Hematopoietic multipotent progenitor cell treated with erythropoietin and hydrocortisone succinate and interleukin-3 and kit ligand, for 8 days (in vitro differentiated cells): ENCODE data around the gene KIF1A.

ENCODE experiments used
- DNase-seq: peaks from one replicate; pipeline ENCODE4 v3.0.0-alpha.2; 2015

Gene KIF1A, protein sequence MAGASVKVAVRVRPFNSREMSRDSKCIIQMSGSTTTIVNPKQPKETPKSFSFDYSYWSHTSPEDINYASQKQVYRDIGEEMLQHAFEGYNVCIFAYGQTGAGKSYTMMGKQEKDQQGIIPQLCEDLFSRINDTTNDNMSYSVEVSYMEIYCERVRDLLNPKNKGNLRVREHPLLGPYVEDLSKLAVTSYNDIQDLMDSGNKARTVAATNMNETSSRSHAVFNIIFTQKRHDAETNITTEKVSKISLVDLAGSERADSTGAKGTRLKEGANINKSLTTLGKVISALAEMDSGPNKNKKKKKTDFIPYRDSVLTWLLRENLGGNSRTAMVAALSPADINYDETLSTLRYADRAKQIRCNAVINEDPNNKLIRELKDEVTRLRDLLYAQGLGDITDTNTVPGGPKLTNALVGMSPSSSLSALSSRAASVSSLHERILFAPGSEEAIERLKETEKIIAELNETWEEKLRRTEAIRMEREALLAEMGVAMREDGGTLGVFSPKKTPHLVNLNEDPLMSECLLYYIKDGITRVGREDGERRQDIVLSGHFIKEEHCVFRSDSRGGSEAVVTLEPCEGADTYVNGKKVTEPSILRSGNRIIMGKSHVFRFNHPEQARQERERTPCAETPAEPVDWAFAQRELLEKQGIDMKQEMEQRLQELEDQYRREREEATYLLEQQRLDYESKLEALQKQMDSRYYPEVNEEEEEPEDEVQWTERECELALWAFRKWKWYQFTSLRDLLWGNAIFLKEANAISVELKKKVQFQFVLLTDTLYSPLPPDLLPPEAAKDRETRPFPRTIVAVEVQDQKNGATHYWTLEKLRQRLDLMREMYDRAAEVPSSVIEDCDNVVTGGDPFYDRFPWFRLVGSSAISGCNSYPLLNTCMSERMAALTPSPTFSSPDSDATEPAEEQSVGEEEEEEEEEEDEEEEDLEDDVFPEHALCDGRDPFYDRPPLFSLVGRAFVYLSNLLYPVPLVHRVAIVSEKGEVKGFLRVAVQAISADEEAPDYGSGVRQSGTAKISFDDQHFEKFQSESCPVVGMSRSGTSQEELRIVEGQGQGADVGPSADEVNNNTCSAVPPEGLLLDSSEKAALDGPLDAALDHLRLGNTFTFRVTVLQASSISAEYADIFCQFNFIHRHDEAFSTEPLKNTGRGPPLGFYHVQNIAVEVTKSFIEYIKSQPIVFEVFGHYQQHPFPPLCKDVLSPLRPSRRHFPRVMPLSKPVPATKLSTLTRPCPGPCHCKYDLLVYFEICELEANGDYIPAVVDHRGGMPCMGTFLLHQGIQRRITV (N-terminal part only)

DNA sequence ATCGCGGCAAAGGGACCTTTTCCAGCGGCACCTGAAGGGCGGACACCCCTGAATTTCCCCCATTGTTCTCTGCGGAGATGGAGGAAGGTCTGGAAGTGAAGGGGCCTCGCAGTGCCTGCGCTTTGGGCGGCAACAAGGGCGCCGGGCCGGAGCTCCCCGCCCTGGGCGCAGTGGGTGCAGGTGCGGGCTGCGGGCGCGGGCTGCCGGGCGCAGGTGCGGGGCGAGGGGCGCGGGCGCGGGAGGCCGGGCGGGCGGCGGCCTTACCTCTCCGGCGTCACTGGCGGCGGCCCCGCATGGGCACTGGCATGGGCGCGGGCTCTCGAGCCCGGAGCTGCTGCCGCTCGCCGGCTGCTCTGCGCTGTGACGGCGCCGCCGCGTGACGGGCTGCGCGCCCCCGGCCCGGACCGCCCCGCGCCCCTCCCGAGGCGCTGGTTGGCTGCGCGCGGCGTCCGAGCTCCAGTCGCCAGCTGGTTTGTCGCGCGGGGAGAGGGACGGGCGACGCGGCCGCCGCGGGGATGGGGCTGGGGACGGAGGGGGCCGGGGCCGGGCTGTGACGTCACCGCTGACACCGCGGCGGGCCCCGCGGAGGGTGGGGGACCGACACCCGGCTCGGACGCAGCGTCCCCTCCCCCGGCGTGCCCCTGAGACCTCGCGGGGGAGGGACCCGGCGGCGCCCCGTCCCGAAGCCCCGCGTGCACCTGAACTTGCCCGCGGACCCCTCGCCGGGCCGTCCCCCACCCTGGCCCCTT lies at the start of gene KIF1A:
Gene KIF1A, minus strand, starts transcription at position 362 of the 749 bp plus-strand sequence. CDS start 22,467 bp downstream, outside the sequence.
- no peak for DNase-seq

DNA sequence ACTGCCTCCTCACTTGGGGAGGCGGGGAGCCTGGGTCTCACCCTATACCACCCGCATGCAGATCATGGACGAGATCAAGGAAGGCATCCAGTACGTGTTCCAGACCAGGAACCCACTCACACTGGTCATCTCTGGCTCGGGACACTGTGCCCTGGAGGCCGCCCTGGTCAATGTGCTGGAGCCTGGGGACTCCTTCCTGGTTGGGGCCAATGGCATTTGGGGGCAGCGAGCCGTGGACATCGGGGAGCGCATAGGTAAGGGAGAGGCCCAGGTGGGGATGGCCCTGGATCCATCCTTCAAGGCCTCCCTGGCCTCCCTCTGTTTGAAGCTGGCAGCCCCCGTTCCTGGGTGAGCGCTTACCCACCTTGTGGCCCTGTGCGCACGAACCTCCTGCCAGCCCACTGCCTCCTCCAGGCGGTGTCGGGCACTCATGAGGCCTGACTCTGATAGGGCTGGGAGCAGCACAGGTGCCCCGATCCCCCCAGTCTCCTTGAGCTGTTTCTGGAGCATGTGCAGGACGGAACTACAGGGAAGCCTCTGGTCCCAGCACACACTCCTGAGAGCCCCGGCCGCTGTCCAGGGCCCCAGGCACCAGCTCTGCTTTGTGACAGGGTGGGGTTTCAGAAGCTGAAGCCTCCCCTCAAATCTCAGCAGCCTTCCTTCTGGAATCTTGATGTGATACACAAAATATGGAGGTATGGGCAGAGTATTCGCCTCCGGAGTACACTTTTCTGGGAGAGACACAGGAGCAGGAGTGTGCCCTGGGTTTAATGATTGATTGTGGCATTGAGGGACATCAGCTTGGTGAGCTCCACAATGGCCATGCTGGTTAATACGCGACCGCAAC lies 49.3 kb upstream of the KIF1A start:
- DNase-seq = no peak

DNA sequence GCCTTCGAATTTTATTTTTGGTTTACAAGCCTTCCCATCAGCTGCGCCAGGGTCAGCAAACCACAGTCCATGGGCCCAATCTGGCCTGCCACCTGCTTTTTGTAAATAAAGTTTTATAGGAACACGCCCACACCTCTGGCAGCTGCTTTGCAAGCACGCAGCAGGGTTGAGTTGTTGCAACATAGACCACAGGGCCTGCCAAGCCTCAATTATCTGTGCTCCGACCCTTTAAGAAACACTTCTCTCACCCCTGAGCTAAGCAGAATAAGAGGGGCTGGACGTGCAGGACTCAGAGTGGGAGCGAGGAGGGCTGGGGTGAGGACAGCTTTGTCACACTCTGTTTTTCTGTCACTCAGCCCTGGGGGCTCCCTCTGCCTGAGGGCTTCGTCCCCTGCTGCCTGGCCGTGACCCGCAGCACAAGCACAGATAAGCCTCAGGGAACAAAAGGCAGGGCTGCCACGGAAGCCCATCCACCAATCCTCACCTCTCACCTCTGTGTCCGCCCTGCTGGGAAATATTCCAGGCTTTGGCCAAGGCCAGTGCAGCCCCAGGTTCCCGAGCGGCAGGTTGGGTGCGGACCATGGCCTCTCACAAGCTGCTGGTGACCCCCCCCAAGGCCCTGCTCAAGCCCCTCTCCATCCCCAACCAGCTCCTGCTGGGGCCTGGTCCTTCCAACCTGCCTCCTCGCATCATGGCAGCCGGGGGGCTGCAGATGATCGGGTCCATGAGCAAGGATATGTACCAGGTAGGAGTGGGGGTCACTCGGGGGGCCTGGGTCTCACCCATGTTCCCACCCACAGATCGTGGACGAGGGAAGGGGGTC lies 48.5 kb upstream of the KIF1A start, which contains the start of gene AGXT:
Gene AGXT, plus strand, starts transcription at position 539 of the 823 bp plus-strand sequence. Its CDS starts 42 bp downstream, at position 581.
- no peak for DNase-seq

DNA sequence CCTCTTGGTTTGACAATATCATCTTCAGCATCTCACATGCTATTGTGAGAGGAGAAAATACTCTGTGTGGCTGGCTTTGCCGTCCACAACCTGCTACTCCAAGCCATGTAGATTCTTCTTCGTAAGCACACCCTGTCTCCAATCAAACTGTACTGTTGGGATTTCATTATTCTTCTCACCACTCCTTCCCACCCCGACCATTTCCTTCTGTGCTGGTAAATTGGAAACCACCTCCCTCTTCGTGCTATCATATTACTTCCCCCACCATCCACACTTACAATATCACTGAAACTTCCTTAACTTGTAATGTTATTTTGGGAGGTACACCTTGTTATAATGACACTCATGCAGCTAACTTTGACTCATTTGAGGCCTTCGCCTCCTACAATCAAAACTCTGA lies 45.4 kb upstream of the KIF1A start:
- no peak for DNase-seq

DNA sequence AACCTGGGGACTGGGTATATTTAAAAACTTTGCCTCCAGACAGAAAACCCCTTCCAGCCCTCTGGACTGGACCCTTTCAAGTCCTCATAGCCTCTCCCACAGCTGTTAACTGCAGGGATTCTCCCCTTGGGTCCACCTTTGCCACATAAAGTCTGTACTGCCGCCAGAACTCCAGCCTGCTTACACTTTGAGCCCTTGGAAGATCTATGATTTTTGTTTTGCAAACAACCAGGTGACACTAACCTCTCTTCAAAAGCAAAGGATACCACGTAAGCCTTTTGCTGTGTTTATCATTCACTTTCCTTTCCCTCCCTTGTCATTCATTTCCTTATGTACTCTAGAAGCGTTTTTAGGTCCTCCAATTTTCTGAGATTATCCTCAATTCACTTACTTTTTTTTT lies 44.5 kb upstream of the KIF1A start:
- no peak for DNase-seq

DNA sequence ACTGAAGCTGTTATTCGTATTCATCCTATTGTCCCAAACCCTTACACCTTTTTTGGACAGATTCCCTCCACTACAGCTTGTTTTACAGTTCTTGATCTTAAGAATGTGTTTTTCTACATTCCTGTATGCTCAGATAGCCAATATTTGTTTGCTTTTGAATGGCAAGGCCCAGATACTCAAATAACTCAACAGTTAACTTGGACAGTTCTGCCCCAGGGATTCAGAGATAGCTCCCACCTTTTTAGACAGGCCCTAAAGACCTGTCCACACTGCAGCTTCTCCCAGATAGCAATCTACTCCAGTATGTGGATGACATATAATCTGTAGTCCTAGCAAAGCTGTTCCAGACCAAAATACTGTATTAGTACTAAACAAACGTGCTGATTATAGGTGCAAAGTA lies 41.5 kb upstream of the KIF1A start:
- no peak for DNase-seq

DNA sequence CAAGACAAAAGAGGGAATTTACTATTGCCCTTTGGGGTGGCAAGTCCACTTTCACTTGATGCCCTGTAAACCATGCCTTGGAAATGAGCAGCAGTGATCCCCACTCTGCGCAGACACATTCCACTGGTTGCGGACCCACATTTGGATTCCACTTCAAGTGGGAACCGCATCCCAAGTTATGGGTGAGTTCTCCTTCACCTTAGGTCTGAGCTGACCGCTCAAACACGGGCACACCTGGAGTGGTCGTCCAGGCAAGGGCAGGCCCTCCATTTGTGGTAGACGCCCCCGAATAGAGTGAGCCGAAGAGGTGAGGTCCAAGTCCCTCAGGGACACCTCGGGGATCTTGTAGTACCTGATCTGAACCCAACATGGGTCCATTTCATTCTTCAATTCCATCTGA lies 38.9 kb upstream of the KIF1A start:
- no peak for DNase-seq

DNA sequence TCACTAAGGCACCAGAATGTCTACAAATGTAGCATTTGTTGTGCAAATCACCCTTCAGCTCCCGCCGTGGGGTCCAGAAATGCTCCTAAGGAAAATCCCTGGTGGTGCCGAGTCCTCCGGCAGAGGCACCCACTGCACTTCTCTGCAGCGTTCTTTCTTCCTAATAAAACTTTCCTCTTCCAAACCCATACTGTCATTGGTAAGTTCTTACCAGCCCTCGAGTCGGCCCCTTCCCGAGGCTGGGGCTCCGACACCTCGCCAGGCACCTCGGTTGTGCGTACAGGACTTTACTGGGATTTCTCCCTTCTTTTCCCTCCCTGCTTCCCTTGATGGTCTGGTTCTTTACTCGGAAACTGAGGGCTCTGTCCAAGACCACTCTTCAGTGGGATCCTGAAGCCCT lies 38.3 kb upstream of the KIF1A start:
- DNase-seq = no peak

DNA sequence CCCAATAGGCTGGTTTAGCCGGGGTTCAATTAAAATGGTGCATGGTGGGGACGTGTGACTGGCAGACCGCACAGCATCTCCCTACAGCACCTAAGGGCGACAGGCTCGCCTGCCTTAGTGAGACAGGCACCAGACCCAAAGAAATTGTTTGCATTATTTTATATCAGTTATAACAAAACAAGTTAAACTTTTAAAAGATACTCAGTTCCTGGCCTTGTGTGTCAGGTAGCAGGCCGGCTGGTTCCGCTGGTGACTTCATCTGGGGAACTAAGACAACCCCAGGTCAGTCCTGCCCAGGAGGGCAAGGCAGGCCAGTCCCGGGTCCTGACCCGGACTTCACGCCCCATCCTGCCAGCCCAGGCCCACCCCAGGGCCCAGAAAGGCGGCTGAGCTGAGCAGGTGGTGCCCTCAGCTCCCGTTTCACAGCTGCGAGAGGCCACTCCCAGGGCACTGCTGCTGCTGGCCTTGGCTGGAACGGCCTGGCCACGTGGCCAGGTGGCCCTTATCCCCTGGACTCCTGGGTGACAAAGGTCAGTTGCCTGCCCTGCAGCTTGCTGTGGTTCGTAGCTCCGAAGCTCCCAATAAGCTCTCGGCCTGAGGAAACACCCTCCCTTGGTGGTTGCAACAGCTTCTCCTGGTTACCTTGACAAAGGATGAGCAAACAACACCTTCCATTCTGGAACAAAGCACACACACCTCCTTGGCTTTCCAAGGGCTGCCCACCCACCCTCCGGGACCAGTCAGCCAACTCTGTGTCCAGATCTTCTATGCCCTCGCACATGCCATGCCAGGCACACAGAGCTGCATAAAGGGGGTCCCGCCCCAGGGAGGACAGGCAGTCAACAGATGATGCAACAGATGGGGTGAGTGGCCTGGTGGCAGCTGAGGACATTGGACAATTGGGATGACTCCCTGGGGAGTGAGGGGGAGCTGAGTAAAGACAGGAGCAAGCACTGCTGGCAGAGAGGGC lies 37.3 kb upstream of the KIF1A start:
- DNase-seq = no peak

DNA sequence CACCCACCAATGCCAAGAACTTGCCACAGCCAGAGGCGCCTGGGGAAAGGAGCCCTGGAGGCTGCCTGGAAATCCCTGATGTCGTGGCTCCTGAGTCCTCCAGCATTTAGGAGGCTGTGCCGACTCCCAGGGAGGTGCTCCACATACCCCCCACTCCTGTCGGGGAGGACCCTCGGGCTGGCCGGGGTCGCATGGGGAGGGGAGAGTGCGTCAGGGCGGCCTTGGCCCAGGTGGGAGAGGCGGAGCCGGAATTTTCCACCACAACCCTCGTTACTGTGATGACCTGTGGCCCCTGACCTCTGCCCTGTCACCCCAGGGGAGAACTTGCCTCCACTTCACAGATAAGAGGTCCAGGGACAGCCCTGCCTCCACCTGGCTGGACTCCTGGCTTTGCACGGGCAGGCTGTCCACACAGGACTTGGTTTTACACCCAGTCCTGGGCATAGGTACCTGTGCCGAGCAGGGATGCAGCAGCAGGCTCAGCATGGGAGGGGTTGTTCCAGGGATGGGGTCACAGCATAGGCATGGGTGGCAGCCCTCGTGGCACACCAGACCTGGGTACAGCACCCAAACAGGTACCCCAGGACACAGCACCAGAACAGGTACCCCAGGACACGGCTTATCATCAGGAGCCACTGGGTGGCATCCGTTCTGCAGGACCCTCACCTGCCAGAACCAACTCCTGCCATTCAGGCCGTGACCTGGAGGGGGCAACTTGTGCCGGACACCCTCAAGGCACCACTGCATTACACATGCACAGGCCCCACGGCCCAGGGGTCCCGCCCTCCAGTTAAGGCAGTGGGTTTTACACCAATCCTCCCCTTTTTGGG lies 36.3 kb upstream of the KIF1A start:
- no peak for DNase-seq

DNA sequence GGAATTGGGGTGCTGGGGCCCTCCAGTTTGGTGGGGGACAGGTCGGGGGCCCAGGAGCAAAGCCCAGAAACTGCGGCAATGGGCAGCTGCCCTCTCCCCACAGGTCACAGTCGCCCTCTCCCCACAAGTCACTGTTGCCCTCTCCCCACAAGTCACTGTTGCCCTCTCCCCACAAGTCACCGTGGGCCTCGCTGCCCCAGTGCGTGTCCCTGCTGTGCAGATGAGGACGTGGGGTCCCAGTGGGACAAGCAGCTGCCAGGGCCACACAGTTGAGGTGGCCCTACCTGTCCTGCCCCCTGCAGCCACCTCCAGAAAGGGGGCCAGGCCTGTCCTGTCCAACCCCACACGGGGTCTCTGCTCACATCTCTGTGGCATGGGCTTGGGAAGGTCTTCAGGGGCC lies 35.7 kb upstream of the KIF1A start:
- no peak for DNase-seq

DNA sequence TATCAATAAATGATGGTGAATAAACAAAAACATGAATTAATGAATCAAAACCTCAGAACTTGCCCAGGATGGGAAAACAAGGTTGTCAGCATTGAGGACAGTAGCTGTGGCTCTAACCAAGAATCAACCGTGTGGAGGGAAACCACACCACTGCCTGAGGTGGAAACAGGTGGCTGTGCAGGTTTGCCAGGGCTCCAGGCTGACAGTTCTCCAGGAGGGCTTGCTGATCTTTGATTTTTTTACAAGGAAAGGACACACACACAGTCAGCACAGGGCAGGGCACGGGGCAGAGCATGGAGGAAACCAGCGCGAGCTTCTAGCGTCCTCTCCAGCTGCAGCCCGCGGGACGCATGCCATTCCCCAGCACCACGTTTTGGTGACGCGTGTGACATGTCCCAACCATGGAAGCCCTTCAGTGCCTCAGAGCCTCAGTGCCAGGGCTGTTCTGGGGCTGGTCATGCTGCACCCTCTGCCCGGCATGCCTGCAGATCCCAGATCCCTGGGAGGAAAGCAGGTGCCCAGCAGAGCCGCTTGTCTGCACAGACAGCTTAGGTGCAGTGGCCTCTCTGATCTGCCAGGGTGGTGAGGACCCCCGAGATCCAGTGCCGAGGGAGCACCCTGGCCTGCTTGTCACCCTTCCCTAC lies 32.8 kb upstream of the KIF1A start:
- no peak for DNase-seq

DNA sequence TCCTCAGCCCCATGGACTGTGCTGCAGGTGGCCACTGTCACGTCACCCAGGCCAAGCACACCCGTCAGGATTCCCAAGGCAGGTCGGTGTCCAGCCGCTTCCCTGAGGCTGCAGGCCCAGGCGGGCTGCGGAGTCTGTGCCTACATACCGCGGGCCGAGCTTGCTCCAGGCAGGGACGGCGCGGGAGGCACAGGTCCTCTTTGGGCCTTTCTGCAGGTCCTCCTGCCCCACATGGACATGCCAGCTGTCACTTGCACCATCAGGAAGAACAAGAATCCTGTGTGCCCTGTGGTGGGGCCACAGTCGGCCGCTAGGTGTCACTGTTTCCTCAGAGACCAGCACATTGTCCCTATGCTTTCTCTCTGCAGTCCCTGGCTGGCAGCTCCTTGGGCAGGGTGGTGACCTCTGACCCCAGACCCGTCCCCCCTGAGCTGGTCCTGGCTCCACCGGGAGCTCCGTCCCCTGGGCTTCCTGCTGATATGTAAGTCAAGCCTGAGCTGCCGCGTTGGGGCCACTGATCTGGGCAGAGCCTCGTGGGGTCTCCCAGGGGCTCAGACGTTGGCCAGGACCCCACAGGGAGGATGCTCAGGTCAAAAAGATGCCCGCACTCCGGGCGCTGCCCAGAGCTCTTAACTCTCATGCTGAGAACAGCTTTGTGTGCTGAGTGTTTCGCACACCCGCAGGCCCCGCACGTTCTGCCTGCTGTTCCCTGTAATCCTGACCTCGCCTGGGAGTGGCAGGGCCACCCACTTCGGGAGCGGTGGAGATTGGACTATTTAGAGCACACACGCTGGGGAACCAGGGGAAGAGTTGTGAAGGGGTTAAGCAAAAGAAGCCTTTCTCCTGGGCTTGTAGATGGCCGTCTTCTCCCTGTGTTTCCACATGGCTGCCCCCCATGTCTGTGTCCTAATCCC lies 31.3 kb upstream of the KIF1A start:
- DNase-seq = peak; percentile 70

DNA sequence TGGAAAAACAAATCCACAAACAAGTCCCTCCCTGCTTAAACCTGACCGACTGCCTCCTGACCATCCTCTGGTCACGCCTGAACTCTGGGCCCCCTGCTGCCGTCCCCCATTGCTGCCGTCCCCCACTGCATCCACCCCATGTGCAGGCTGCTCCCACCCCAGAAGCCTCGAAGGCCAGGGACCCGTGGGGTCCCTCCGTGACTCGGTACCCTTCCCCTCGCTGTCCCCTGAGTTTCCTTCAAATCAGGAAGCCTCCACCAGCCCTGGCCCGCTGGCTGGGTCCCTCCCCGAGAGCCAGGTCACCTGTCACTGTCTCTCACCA lies 30.7 kb upstream of the KIF1A start:
- DNase-seq = no peak

DNA sequence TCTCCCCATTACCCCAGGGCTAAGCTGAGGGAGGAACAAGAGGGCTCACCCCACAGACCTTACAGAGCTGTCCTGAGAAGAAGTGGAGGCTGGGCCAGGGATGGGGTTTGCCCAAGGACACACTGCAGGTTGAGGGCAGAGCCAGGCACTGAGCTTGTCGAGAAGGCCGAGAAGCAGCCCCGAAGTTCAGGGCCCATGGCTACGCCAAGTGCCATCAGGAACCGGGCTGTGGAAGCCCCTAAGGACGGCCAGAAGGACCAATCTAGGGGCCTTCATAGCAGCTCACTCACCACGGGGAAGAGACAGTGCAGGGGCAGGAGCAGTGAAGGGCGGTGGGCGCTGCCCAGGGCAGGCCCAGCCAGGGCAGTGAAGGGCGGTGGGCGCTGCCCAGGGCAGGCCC lies 30.0 kb upstream of the KIF1A start:
- no peak for DNase-seq

DNA sequence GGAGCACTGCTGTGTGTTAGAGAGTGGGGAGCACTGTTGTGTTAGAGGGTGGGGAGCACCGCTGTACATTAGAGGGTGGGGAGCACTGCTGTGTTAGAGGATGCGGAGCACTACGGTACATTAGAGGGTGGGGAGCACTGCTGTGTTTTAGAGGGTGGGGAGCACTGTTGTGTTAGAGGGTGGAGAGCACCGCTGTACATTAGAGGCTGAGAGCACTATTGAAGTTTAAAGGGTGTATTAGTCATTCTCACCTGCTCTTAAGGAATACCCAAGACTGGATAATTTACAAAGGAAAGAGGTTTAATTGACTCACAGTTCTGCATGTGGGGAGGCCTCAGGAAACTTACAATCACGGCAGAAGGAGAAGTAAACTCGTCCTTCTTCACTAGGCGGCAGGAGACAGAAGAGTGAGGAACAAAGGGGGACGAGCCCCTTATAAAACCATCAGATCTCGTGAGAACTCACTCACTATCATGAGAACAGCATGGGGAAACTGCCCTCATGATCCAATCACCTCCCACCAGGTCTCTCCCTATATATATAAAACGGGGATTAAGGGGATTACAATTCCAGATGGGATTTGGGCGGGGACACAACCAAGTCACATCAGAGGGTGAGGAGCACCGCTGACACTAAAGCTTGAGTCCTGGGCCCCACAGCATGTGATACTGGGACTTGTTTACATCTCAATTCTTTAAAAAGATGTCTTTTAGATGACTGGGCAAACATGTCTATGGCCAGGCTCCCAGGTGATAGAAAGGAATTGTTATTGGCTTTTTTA lies 29.1 kb upstream of the KIF1A start:
- DNase-seq = no peak
